Measurements from ENCODE around the gene SCLY.

- TF ChIP-seq POLR2AphosphoS5 (IDR thresholded peaks at IDR 0.05; ENCODE audit: low read depth, low read length) (no peak), TAF1 (IDR thresholded peaks at IDR 0.05; ENCODE audit: low read depth, low read length) (no peak)
These were observed 61.8 kb downstream of the SCLY start for GRCh38 chr2:238122287-238123217.
